Right lung (tissue), 2 donors: Measurements from ENCODE around the gene CCR5AS.
"Not testable (repeated sequence)": the region's sequence is repeated elsewhere in the genome, so short reads cannot be mapped to it uniquely, and the experiment has no call there.

Experiments
- DNase-seq, 2 donors: peaks; one replicate each; pipeline ENCODE4 v3.0.0-alpha.2; 2013

CCR5AS gene

DNA sequence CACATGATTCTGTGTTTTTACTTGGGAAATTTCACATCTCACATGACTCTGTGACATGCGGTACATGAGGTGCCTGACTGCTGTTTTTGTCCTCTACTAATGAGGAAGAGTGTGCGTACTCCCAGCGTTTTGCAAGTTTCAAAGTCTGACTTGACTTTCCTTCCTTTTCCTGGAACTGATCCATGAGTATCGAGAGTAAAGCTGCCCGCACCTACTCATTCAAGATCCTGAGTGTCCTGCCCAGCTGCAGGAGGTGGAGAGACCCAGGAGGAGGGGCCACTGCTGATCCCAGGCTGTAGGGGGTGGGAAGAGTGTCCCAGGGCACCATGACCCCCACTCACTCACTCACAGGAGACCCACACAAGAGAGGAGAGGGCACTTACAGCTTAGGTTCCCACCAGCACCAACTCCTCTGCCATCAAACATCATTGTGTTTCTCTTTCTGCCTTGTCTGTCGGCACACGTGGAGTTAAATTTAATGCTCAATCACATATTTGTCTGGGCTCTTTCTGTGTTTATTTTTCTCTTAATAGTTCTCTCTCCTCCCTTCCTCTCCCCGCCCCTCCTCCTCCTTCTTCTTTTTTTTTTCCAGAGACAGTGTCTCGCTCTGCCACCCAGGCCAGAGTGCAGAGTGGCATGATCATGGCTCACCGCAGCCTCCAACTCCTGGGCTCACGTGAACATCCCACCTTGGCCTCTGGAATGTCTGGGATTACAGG is 1.4 kb downstream of the CCR5AS start:
- DNase-seq: peak in 1 of 2 donors; percentile 42

GRCh38 chr3:46402902-46403301 is 4.0 kb downstream of the CCR5AS start:
- DNase-seq: not testable (repeated sequence)

- DNase-seq: no peak
These were observed 5.3 kb downstream of the CCR5AS start for GRCh38 chr3:46401579-46401978.

- no peak for DNase-seq
These were observed 6.0 kb downstream of the CCR5AS start for GRCh38 chr3:46400846-46401245.

DNA sequence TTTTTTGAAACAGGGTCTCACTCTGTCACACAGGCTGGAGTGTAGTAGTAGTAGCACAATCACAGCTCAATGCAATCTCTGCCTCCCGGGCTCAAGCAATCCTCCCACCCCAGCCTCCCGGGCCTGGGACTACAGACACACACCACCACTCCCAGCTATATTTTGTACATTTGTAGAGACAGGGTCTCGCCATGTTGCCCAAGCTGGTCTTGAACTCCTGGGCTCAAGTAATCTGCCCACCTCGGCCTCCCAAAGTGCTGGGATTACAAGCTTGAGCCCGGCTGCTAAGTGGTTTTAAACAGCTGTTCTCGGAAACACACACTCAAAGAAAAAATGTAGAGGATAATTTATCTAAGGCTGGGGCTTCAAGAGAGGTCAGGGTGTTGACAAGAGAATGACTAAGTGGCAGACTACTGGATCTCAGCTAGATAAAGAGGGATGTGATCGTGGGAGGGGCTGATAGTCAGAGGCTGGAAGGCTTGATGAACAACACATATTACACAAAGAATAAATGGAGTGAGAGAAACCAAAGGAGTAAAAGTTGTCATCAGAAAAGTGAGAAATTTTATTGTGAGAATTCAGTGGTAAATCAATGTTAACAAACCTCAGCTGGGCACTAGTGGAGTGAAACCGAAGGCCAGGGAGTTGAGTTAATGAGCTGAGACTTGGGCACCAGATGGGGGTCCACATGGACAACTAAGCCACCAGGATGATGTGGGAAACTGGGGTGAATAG is 6.7 kb downstream of the CCR5AS start:
- DNase-seq: peak; percentile 69 to 77

GRCh38 chr3:46399557-46399956 is 7.3 kb downstream of the CCR5AS start:
- DNase-seq: no peak

DNA sequence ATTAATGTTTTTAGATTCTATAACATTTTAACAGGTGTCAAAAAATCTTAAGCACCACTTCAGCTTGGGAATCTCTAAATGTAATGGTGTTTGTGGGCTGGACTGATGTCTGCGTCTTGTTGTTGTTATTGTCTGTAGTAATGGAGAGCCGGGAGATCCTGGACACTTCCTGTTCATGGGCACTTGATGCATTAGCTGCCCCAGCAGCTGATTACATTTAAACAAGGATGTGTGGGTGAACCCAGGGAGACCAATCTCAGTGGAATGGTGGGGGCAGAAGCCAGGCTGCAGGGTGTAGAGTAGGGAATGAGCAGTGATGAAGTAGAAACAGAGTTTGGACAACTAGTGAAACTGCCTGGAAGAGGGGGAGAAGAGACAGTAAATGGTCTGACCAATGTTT is 7.8 kb downstream of the CCR5AS start:
- DNase-seq: no peak

DNA sequence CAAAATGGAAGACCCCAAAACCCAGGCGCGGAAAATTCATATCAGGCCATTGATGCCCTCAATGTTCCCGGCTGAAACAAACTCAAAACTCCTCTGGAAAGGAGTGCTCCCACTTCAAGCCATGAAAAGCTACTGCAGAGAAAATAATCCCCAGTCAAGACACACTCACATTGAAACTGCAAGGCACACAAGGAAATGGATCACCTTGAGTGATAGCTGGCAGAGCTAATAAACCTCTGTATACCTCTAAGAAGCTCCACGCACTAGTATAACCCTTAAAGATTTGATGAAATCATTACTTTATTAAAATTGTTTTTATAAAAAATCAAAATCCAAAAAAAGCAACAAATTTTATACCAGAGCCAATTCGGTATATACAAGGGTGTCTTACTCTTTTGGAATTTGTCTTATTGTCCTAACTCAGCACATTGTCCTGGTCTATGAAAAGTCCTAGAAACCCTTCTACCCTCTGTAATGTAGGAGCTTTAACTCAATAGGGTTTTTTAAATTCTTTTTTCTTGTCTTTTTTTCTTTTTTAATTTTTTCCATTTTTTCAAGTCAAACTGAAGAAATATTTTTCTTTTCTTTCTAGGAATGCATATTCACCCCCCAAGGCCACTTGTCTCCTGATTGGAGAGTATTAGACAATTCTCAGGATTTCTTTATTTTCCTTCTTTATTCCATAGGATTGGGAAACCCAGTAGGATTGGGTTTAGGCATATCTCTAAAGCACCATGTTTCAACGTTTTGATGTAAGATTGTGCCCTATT is 8.5 kb downstream of the CCR5AS start:
- DNase-seq: no peak

DNA sequence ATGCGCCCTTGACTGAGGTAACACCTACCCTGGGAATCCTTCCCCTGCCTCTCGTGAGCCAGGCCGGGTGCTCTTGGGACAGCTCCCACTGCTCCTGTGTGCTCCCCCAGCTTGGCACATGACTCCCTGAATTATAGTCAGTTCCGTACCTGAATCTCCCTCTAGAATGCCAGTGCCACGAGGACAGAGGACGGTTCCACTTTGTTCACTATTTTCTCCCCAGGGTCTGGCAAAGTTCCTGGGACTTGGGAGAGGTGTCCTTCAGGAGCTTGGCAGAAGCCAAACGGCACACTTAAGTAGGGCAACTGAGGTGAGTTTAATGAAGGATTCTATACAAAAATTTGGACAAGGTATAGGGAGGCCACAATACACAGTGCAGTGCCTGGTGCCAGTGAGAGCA is 9.8 kb downstream of the CCR5AS start:
- DNase-seq: no peak

- no peak for DNase-seq
These were observed 10.9 kb downstream of the CCR5AS start for GRCh38 chr3:46395766-46396530.

GRCh38 chr3:46395210-46395661 is 11.6 kb downstream of the CCR5AS start:
- no peak for DNase-seq

DNA sequence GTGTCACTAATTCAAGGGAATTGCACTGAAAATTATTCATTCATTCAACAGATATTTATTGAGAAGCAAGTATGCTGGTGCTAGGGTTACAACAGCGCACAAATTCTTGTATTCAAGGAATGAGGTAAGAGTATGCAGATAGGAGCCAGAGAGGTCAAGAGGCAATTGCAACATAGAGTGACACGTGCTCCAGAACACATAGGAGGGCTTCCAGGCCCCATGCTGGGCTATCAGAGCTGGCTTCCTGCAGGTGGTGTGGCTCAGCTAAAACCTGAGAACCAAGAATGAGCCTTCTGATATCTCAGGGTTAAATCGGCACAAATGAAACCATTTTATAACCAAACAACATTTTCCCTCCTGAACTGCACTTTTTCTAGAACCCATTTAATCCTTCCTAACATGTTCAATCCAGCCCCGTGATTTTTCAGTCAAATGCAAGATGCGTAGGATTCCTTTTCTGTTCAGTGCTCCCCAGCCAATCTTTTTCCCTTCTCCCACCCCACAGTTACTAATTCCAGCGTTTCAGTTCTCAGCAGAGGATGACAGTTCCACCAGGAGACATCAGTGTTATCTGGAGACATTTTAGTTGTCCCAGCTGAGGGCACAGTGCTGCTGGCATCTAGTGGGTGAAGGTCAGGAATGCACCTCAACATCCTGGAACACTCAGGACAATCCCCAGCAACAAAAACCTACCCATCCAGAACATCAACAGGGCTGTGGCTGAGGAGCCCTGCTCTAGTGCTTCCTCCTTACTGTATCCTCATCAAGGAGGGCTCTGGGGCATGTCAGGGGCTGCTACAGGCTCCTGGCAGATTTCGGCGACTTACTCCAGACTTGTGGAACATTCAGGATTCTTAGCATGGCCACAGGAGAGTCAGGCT is 13.1 kb downstream of the CCR5AS start:
- no peak for DNase-seq

GRCh38 chr3:46393011-46393410 is 13.9 kb downstream of the CCR5AS start:
- no peak for DNase-seq

DNA sequence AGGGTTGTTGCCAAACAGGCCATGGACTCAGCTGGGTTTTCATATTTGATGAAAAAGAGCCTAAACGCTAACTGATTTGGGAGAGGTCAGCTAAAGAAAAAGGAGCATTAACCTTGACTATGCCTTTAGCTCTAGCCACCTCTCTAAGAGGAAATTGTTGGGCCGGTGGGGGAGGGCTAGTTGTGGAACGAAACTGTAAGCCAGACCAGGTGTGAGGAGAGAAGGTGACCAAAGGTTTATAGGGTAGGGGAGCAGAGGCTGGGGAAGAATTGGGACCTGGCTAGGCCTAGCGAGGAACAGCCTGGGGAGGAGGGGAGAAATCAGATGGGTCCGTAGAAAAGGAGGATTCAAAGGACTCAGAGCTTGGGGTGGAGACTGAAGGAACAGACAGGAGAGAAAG is 15.3 kb downstream of the CCR5AS start:
- DNase-seq: not testable (repeated sequence)

- DNase-seq: no peak
These were observed 17.6 kb downstream of the CCR5AS start for GRCh38 chr3:46389306-46389705.

DNA sequence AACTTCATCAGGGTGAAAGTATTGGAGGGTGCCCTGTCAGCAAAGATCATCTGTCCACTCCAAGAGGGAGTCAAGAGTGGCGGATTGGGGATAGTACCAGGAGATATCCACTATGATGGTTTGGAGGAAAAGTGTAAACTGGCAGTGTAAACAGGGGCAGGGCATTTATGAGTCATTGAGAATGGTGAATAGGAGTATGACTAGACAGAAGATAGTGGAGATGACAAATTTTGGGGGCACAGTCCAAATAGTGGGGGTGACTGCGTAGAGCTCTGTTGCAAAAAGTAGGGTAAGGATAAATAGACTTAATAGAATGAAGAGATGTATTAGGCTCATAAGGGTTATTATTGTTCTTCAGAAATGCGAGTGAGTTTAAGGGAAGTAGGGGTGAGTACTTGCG is 18.0 kb downstream of the CCR5AS start:
- DNase-seq: not testable (repeated sequence)

GRCh38 chr3:46386205-46386604 is 20.7 kb downstream of the CCR5AS start:
- DNase-seq: no peak

DNA sequence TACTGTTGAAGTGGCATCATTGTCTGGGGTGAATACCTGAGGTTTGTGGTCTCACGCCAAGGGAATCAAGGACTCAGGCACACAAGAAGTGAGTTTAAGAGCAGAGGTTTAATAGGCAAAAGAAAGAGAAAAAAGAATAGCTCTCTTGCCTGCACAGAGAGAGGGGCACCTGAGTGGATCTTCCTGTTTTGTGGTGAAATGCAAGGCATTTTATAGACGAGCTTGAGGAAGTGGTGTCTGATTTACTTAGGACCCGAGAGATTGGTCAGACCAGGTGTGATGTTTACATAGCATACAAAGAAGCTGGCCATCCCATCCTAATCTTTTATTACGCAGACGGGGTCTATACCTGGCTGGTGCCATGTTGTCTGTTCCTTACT is 22.9 kb downstream of the CCR5AS start:
- no peak for DNase-seq

DNA sequence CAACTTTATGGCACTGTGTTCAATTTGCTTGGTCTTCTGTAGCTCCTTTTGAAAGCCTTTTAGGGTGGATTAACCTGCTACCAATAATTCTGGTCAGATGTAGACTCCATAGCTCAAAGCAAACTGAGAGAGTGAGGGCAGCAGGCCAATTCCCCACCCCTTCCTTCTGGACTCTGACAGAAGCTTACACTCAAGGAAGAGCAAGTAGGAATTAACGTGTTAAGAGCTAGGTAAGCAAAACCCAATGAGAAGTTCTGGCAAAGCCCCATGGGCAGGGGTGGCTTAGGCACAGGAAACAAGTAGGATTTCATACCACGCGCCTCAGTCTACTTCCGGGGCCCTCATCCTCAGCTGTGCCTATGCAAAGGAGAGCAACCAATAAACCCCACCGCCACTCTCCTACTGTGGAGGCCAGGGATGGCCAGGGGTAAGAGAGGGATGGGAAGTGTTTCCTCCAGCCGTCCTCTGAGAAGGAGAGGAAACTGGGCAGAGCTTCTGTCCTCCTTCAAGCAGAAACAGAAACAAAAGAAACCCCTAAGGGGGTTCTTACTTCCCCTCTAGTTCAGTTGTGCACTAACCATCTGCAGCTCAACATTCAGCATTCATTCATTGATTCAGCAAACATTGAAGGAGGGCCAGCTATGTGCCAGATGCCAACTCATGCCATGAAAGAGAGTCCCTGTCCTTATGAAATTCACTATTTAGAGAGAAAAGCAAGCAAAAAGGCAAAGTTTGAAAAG is 23.5 kb downstream of the CCR5AS start:
- no peak for DNase-seq

GRCh38 chr3:46381625-46382024 is 25.2 kb downstream of the CCR5AS start:
- DNase-seq: no peak
